PC-3 (cell line): ENCODE results near the gene ACER3. TPM values are rescaled to one million over a fixed set of nuclear protein-coding genes. Genes with fewer than 3 reads are reported as not detected.
"Not testable (repeated sequence)": the region's sequence is repeated elsewhere in the genome, so short reads cannot be mapped to it uniquely, and the experiment has no call there.

Experiments used
- ATAC-seq: fragments of 200-7000 bp; cut with Tn5 transposase; 2 replicates; pipeline ENCODE4 v1.9.1; 2020; ENCODE audit warnings: mild to moderate bottlenecking, moderate library complexity
- BruUV-seq: library from RNA; stranded (reverse); fragments of 400-500 nt; replicated peaks from 2 replicates; lab custom pipeline; 2021; lab: Mats Ljungman, UMichigan
- CTCF ChIA-PET: fragments of 300-600 bp; sonication (Branson Sonifier 250); formaldehyde crosslinking; loops from one replicate; lab custom pipeline; 2022; ENCODE audit warnings: antibody characterized with exemption; lab: Charles Lee
- POLR2A ChIA-PET: fragments of 300-600 bp; sonication (Branson Sonifier 250); formaldehyde crosslinking; loops from one replicate; lab custom pipeline; 2022; ENCODE audit warnings: antibody characterized with exemption; ENCODE audit not compliant: unreplicated experiment; lab: Charles Lee
- DNase-seq: peaks from one replicate; pipeline ENCODE4 v3.0.0-alpha.2; 2015
- H2AFZ ChIP-seq: fragments of 300-600 bp; sonication (generic); 2 replicates; pipeline ENCODE4 v1.6.0; 2016; ENCODE audit warnings: antibody characterized with exemption, low read length
- H3F3A ChIP-seq: fragments of 300-600 bp; sonication (generic); one replicate; pipeline ENCODE4 v1.6.0; 2017; ENCODE audit warnings: antibody characterized with exemption, low read length, control low read depth, mild to moderate bottlenecking; ENCODE audit not compliant: unreplicated experiment
- H3K27ac ChIP-seq: fragments of 300-600 bp; sonication (generic); 2 replicates; pipeline ENCODE4 v1.5.1; 2016; ENCODE audit warnings: mild to moderate bottlenecking, low read length
- H3K27me3 ChIP-seq: fragments of 300-600 bp; sonication (generic); 2 replicates; pipeline ENCODE4 v1.6.1; 2016; ENCODE audit warnings: low read length, mixed read lengths
- H3K36me3 ChIP-seq: fragments of 300-600 bp; sonication (generic); 2 replicates; pipeline ENCODE4 v1.6.1; 2016; ENCODE audit warnings: low read depth, mixed run types, low read length, mixed read lengths
- H3K4me1 ChIP-seq: fragments of 300-600 bp; sonication (generic); 2 replicates; pipeline ENCODE4 v1.5.1; 2016; ENCODE audit warnings: low read length; ENCODE audit not compliant: insufficient read depth
- H3K4me2 ChIP-seq: fragments of 300-600 bp; sonication (generic); 2 replicates; pipeline ENCODE4 v1.6.0; 2016; ENCODE audit warnings: low read length
- H3K4me3 ChIP-seq: fragments of 300-600 bp; sonication (generic); 2 replicates; pipeline ENCODE4 v1.5.1; 2016; ENCODE audit warnings: mild to moderate bottlenecking, low read length, mixed read lengths
- H3K79me2 ChIP-seq: fragments of 300-600 bp; sonication (generic); 2 replicates; pipeline ENCODE4 v1.6.1; 2017; ENCODE audit warnings: low read length, mixed read lengths
- H3K9ac ChIP-seq: fragments of 300-600 bp; sonication (generic); 2 replicates; pipeline ENCODE4 v1.6.0; 2016; ENCODE audit warnings: mild to moderate bottlenecking, low read length
- H3K9me2 ChIP-seq: fragments of 300-600 bp; sonication (generic); replicated peaks from 2 replicates; pipeline ENCODE4 v1.6.1; 2016; ENCODE audit warnings: mixed run types, low read length, mixed read lengths
- H3K9me3 ChIP-seq: fragments of 300-600 bp; sonication (generic); 2 replicates; pipeline ENCODE4 v1.6.1; 2016; ENCODE audit warnings: low read length, mixed read lengths
- H4K20me1 ChIP-seq: fragments of 300-600 bp; sonication (generic); 2 replicates; pipeline ENCODE4 v1.6.1; 2016; ENCODE audit warnings: low read length, mixed read lengths
- CTCF ChIP-seq: fragments of 300-600 bp; sonication (generic); conservative IDR thresholded peaks from 2 replicates; pipeline ENCODE4 v1.5.1; 2017; ENCODE audit warnings: antibody characterized with exemption, low read depth, mild to moderate bottlenecking, low read length
- EZH2 ChIP-seq: fragments of 300-600 bp; sonication (generic); IDR thresholded peaks from one replicate; pipeline ENCODE4 v1.6.1; 2017; ENCODE audit warnings: antibody characterized with exemption, mild to moderate bottlenecking, low read length; ENCODE audit not compliant: unreplicated experiment
- EZH2phosphoT487 ChIP-seq: fragments of 300-600 bp; sonication (generic); IDR thresholded peaks from 2 replicates; pipeline ENCODE4 v1.6.1; 2018; ENCODE audit warnings: mild to moderate bottlenecking, antibody characterized with exemption, low read length, borderline replicate concordance
- intact Hi-C: fragments of 100-400 bp; cut with micrococcal nuclease; formaldehyde crosslinking; loops from 2 replicates; pipeline ENCODE4 v1.9.0; 2023
- total RNA-seq: library from RNA; depleted of rRNA; stranded (reverse); fragments of >200 nt; gene quantifications from 2 replicates; pipeline ENCODE4 v1.2.3, GENCODE V29; 2014

The ACER3 gene
- total RNA-seq, 1 experiment from 2014 or later = 17.3 TPM

- no peak for TF ChIP-seq CTCF
- no peak for TF ChIP-seq EZH2phosphoT487
- TF ChIP-seq EZH2 = no peak
- Histone ChIP-seq H3K36me3 (no peaks in the 10 kb centered on the region), H3K9me2 (no peaks in the 10 kb centered on the region), H3K4me2 (no peak overlapping the region), H3F3A (no peaks in the 10 kb centered on the region), H3K4me1 (no peaks in the 10 kb centered on the region), H3K79me2 (no peaks in the 10 kb centered on the region), H3K9ac (no peak overlapping the region), H4K20me1 (no peaks in the 10 kb centered on the region), H3K4me3 (no peak overlapping the region), H3K9me3 (no peaks in the 10 kb centered on the region), H3K27me3 (no peaks in the 10 kb centered on the region), H3K27ac (no peak overlapping the region), H2AFZ (no peak overlapping the region)
- CTCF ChIA-PET = no interaction called here
- ATAC-seq (no peak), DNase-seq (no peak)
- POLR2A ChIA-PET = no interaction called here
- no TSS peak for BruUV-seq
- intact Hi-C loops = no loop called here
Measured at GRCh38 chr11:76897233-76897632, 36.5 kb downstream of the ACER3 start.

GRCh38 chr11:76901144-76901543 is 40.4 kb downstream of the ACER3 start:
- Histone ChIP-seq H2AFZ (no peak overlapping the region), H3K27ac (no peak overlapping the region), H3K9me3 (no peaks in the 10 kb centered on the region), H3K9ac (no peak overlapping the region), H3K27me3 (no peaks in the 10 kb centered on the region), H3K36me3 (no peaks in the 10 kb centered on the region), H3K4me3 (no peak overlapping the region), H3K79me2 (no peaks in the 10 kb centered on the region), H3K4me2 (no peak overlapping the region), H4K20me1 (no peaks in the 10 kb centered on the region), H3K4me1 (peaks cover 7% of the 10 kb centered on the region; the same call in 1 of the 2 replicates), H3F3A (no peaks in the 10 kb centered on the region), H3K9me2 (no peaks in the 10 kb centered on the region)
- ATAC-seq (no peak), DNase-seq (no peak)
- BruUV-seq = no TSS peak
- no peak for TF ChIP-seq EZH2
- no peak for TF ChIP-seq CTCF
- TF ChIP-seq EZH2phosphoT487 = no peak
- ChIA-PET CTCF (no interaction called here), POLR2A (interaction anchor here (0.6 kb wide), 1 partner anchor 456 kb away, joined by 7 read pairs; no protein-coding TSS in a partner anchor)
- intact Hi-C loops = no loop called here

DNA sequence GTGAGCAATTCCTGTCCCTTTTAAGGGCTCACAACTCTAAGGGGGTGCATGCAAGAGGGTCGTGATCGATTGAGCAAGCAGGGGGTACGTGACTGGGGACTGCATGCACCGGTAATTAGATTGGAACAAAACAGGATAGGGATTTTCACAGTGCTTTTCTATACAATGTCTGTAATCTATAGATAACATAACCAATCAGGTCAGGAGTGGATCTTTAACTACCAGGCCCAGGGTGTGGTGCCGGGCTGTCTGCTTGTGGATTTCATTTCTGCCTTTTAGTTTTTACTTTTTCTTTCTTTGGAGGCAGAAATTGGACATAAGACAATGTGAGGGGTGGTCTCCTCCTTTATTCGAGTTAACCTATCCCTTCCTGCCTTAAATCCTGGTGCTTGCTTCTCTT is 40.9 kb downstream of the ACER3 start:
- H3K9ac ChIP-seq, H4K20me1 ChIP-seq, H2AFZ ChIP-seq, BruUV-seq, intact Hi-C loops, ATAC-seq, H3F3A ChIP-seq, H3K9me3 ChIP-seq, DNase-seq, H3K36me3 ChIP-seq, H3K79me2 ChIP-seq, H3K27me3 ChIP-seq, CTCF ChIA-PET, H3K4me3 ChIP-seq, H3K4me1 ChIP-seq, H3K27ac ChIP-seq, H3K9me2 ChIP-seq, H3K4me2 ChIP-seq: not testable (repeated sequence)
- POLR2A ChIA-PET = interaction anchor here (0.6 kb wide), 1 partner anchor 456 kb away, joined by 7 read pairs; no protein-coding TSS in a partner anchor
